Subcutaneous adipose tissue (tissue), 4 donors: ENCODE results near the gene LRRC27. TPM values are rescaled to one million over a fixed set of nuclear protein-coding genes. Genes with fewer than 3 reads are reported as not detected.

Source experiments
- CTCF ChIP-seq: fragments of 450-650 bp; IDR thresholded peaks from one replicate; pipeline ENCODE4 v1.5.1; 2016; ENCODE audit warnings: low read depth, mild to moderate bottlenecking, control low read depth, antibody characterized with exemption, moderate library complexity
- total RNA-seq, 4 donors: library from RNA; depleted of rRNA; stranded (reverse); fragments of >200 nt; gene quantifications; one replicate each; pipeline ENCODE4 v1.1.0, GENCODE V29; 2016

Gene LRRC27
- total RNA-seq, 4 donors from 2014 or later, result 7.7 to 11.6 (median 9.9) TPM

- TF ChIP-seq CTCF, result no peak
Measured at GRCh38 chr10:132408367-132408781, 76.4 kb downstream of the LRRC27 start.

DNA sequence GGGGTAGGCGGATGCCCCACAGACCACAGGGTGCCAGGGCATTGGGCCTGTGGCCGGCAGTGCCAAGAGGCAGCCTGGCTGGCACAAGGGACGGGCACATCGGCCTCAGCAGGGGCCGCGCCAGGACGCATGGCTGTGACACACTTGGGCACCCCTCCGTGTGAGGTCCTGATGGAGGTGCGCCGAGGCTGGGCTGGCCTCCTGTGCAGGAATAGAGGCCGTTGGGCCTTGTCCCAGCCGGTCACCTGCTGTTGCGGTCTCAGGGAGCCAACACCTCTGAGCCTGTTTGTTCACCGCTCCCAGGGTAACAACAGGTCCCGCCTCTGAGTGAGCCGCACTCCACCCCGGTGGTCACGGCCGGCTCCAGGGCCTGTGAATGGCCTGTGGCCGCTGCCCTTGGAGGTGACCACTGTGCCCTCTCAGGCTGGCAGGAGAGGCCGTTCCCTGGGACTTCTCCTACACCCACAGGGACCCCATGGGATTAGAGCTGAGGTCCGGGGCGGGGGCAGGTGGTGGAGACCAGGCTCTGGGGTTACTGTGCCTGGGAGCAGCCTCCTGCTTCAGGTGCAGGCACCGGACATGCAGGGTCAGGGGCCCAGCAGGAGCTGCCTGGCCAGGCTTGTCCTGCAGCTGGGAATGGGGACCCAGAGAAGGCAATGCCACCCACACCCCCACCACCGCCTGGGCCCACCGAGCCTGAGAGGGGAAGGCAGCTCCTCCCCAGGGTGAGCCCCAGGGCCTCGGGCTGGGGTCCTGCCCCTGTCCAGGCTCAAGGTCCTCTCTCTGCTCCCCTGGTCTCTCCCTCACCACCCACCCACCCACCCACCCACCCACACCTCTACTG, 77.1 kb downstream of the LRRC27 start:
- no peak for TF ChIP-seq CTCF

DNA sequence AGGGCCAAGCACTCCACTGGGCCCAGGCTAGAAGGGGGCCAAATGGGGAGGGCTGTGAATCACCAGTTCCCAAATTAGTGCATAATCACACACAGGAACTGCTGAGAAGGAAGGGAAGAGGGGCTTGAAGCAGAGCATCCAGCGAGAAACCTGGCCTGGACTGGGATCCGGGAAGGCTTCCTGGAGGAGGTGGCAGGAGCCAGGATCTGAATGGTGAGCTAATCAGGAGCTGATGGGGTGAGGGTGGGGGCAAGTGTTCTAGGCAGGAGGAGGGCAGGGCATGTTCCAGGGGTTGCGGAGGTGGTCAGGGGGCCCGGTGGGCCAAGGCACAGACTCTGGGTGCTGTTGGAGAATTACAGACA, 77.7 kb downstream of the LRRC27 start:
- TF ChIP-seq CTCF, result no peak

- TF ChIP-seq CTCF, result no peak
Measured at GRCh38 chr10:132410056-132410778, 78.2 kb downstream of the LRRC27 start.

DNA sequence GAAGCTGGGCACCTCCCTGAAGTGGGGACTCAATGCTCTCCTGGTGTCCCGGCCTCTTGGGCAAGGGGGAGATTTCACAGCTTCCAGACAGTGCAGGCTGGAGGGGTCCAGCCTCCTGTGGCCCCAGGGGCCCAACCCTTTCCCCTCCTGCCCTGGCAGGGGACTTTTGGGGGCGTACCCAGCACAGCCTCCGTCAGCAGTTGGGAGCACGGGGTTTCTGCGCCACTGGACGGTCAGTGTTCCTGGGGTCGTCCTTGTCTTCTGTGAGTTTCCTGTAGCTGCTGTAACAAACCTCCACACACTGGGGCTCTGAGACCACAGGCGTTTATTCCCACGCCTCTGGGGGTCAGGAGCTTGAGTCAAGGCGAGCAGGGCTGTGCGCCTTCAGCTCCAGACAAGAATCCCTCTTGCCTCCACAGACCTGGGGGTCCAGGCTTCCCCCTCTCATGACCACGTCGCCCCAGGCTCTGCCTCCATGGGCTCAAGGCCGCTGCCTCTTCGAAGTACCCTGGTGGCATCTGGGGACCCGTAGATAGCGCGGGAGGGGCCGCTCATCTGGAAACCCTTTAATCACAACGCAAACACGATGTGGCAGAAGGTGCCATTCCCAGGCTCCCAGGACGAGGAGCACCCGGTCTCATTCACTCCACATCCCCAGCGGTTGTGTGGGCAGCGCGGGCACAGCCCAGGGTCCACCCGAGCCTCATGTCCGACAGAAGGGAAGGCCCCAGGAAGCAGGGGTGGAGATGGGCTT, 79.0 kb downstream of the LRRC27 start:
- no peak for TF ChIP-seq CTCF

GRCh38 chr10:132411561-132412253, 79.7 kb downstream of the LRRC27 start:
- TF ChIP-seq CTCF, result no peak
